Thoracic aorta (tissue), 2 donors: ENCODE results near the gene DAPP1. TPM values are rescaled to one million over a fixed set of nuclear protein-coding genes. Genes with fewer than 3 reads are reported as not detected.

Source experiments
- ATAC-seq: fragments of 150-250 bp; one replicate; pipeline ENCODE4 v1.8.0; 2017; ENCODE audit warnings: low read depth; ENCODE audit not compliant: insufficient number of reproducible peaks, low FRiP score
- DNase-seq: peaks from one replicate; pipeline ENCODE4 v3.0.0-alpha.2; 2020; ENCODE audit warnings: low spot score
- H3K27ac ChIP-seq, 2 donors: fragments of 200-600 bp; sonication (generic); 1 replicate in 1 of 2; 2 replicates in 1 of 2; pipeline ENCODE4 v1.5.1; 2016; ENCODE audit warnings: mild to moderate bottlenecking in 2 of 2, moderate library complexity in 2 of 2
- H3K27me3 ChIP-seq: fragments of 200-600 bp; sonication (generic); replicated peaks from 2 replicates; pipeline ENCODE4 v1.6.0; 2016; ENCODE audit warnings: mild to moderate bottlenecking; ENCODE audit not compliant: insufficient read depth
- H3K36me3 ChIP-seq: fragments of 200-600 bp; sonication (generic); one replicate; pipeline ENCODE4 v1.5.1; 2016
- H3K4me1 ChIP-seq, 2 donors: fragments of 200-600 bp; sonication (generic); 1 replicate in 1 of 2; 2 replicates in 1 of 2; pipeline versions ENCODE4 v1.5.1 to v1.6.0; 2016; ENCODE audit warnings: low read depth in 2 of 2, mild to moderate bottlenecking in 1 of 2; ENCODE audit not compliant: control insufficient read depth in 1 of 2
- H3K4me3 ChIP-seq: fragments of 200-600 bp; sonication (generic); 2 replicates; pipeline ENCODE4 v1.5.1; 2016; ENCODE audit warnings: mild to moderate bottlenecking
- H3K9me3 ChIP-seq: fragments of 200-600 bp; sonication (generic); 2 replicates; pipeline ENCODE4 v1.5.1; 2016
- total RNA-seq, 2 donors: library from RNA; depleted of rRNA; stranded (reverse); fragments of >200 nt; gene quantifications; one replicate each; pipeline versions ENCODE4 v1.1.0 to v1.2.3, GENCODE V29; 2016
- TF ChIP-seq, protein P1 (sequence below): fragments of 200-600 bp; sonication (generic); IDR thresholded peaks from one replicate; pipeline ENCODE4 v1.5.1; 2019; ENCODE audit warnings: antibody characterized with exemption

The DAPP1 gene
- total RNA-seq, 2 donors from 2014 or later = 1.6 TPM

DNA sequence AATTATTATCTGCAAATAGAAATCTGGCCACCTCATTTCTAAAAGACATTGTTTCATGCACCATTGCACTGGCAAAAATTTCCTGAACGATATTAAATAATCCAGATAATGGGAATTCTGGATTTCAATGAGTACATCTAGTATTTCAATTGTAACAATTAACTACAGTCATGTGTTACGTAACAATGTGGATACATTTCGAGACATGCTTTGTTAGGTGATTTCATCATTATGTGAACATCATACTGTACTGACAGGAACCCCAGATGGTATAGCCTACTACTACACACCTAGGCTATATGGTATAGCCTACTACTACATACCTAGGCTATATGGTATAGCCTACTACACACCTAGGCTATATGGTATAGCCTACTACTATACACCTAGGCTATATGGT lies 62.8 kb downstream of the DAPP1 start:
- TF ChIP-seq, protein P1, sequence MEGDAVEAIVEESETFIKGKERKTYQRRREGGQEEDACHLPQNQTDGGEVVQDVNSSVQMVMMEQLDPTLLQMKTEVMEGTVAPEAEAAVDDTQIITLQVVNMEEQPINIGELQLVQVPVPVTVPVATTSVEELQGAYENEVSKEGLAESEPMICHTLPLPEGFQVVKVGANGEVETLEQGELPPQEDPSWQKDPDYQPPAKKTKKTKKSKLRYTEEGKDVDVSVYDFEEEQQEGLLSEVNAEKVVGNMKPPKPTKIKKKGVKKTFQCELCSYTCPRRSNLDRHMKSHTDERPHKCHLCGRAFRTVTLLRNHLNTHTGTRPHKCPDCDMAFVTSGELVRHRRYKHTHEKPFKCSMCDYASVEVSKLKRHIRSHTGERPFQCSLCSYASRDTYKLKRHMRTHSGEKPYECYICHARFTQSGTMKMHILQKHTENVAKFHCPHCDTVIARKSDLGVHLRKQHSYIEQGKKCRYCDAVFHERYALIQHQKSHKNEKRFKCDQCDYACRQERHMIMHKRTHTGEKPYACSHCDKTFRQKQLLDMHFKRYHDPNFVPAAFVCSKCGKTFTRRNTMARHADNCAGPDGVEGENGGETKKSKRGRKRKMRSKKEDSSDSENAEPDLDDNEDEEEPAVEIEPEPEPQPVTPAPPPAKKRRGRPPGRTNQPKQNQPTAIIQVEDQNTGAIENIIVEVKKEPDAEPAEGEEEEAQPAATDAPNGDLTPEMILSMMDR = no peak
- DNase-seq (no peak), ATAC-seq (no peak)
- no peak overlapping the region for H3K27ac ChIP-seq
- no peaks in the 10 kb centered on the region for H3K27me3 ChIP-seq
- H3K9me3 ChIP-seq = no peaks in the 10 kb centered on the region
- H3K36me3 ChIP-seq = peaks cover 21% of the 10 kb centered on the region
- H3K4me1 ChIP-seq = no peaks in the 10 kb centered on the region
- no peak overlapping the region for H3K4me3 ChIP-seq

DNA sequence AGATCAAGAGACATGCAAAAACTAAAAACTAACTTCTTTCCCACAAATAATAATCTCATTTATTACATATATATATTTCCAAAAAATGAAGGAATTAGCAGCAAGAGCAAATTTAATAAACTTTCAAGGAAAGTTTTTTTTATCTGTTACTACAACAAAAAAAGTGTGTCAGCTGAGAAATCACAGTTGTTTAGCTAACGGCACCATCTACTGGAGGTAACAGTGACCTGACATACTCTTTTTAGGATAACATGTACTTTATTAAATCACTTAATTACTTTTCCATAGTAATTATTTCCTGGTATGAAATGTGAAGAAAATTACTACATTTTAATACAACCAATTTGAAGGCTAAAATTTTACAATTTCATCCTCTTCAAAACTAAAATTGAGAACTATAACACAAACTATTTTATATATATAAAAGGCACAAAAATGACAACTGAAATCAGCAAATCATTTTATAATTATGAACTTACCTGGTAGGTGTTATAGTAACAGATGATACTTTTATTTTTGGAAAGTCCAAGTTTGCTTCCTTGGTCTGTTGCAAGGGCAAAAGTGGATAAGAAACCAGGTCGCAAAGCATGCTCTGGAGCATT lies 68.5 kb downstream of the DAPP1 start:
- DNase-seq (no peak), ATAC-seq (no peak)
- Histone ChIP-seq H3K9me3 (no peaks in the 10 kb centered on the region), H3K27me3 (no peaks in the 10 kb centered on the region), H3K36me3 (peaks cover 13% of the 10 kb centered on the region), H3K4me1 (peaks cover 0 to 12% of the 10 kb centered on the region in 2 donors), H3K27ac (no peak overlapping the region), H3K4me3 (no peak overlapping the region)
- TF ChIP-seq, protein P1 = peak; percentile 33

DNA sequence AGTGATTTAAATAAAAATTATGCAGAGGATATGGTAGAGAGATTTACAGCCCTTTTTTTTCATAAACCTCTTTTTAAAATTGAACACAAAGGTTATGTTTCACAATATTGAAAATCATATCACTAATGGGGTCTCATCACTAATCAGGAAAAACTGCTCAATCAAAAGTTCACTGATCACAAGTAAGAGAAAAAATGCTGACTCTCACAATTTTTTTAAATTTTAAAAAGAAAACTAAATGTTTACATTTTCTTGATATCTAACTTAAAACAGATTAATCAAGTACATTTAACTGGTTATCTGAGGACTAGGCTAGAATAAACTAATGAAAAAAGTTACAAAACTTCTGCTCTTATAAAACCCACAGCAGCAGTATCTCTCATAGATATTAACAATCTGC lies 69.1 kb downstream of the DAPP1 start:
- ATAC-seq = no peak
- peaks cover 0 to 12% of the 10 kb centered on the region in 2 donors for H3K4me1 ChIP-seq

DNA sequence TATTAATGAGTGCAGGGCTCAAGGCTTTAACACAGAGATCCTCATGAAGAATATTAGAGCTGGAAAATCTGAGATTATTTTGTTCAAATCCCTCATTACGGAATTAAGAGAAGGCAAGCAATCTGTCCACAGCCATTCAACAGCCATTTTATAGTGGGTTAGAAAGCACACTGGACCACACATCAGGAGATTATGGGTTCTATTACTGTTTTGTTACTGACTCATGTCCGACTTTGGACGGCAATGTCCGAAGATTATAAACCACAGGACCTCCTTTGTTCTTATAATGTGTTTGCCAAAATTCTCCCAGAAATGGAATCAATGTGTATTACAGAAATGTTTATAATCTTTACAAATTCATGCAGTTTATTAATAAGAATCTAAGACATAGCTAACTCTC lies 69.5 kb downstream of the DAPP1 start:
- ATAC-seq (no peak), DNase-seq (no peak)
- no peak overlapping the region for H3K27ac ChIP-seq
- H3K27me3 ChIP-seq = no peaks in the 10 kb centered on the region
- H3K4me1 ChIP-seq = peaks cover 0 to 15% of the 10 kb centered on the region in 2 donors
- peaks cover 6% of the 10 kb centered on the region for H3K36me3 ChIP-seq
- no peaks in the 10 kb centered on the region for H3K9me3 ChIP-seq
- TF ChIP-seq, protein P1 = no peak
- H3K4me3 ChIP-seq = no peak overlapping the region

More for the DNA sequence above, 69.1 kb downstream of the DAPP1 start:
- H3K27me3 ChIP-seq = no peaks in the 10 kb centered on the region
- H3K4me3 ChIP-seq = no peak overlapping the region
- peaks cover 8% of the 10 kb centered on the region for H3K36me3 ChIP-seq
- H3K9me3 ChIP-seq = no peaks in the 10 kb centered on the region
- no peak for DNase-seq
- H3K27ac ChIP-seq = no peak overlapping the region
- TF ChIP-seq, protein P1 = no peak

- Histone ChIP-seq H3K4me3 (no peak overlapping the region), H3K27ac (no peak overlapping the region), H3K36me3 (no peaks in the 10 kb centered on the region), H3K9me3 (no peaks in the 10 kb centered on the region), H3K4me1 (peaks cover 0 to 24% of the 10 kb centered on the region in 2 donors), H3K27me3 (no peaks in the 10 kb centered on the region)
- DNase-seq (no peak), ATAC-seq (no peak)
- TF ChIP-seq, protein P1 = no peak
Observed at GRCh38 chr4:99887837-99888236, 71.2 kb downstream of the DAPP1 start.
